ENCODE data around the gene PNP.
"Not testable (repeated sequence)": the region's sequence is repeated elsewhere in the genome, so short reads cannot be mapped to it uniquely, and the experiment has no call there.

PNP gene

GRCh38 chr14:20493634-20494033 lies 24.4 kb downstream of the PNP start:
- no peak for DNase-seq

GRCh38 chr14:20494935-20495766 lies 25.9 kb downstream of the PNP start:
- DNase-seq: no peak

- no peak for DNase-seq
Measured at GRCh38 chr14:20498622-20499021, 29.4 kb downstream of the PNP start.

GRCh38 chr14:20499108-20499507 lies 29.9 kb downstream of the PNP start:
- no peak for DNase-seq

GRCh38 chr14:20499881-20500280 lies 30.7 kb downstream of the PNP start:
- no peak for DNase-seq

GRCh38 chr14:20501346-20501745 lies 32.1 kb downstream of the PNP start:
- no peak for DNase-seq

- DNase-seq: no peak
Measured at GRCh38 chr14:20503898-20504297, 34.7 kb downstream of the PNP start.

GRCh38 chr14:20506276-20506675 lies 37.1 kb downstream of the PNP start:
- not testable (repeated sequence) for DNase-seq

- DNase-seq: not testable (repeated sequence)
Measured at GRCh38 chr14:20506752-20507151, 37.5 kb downstream of the PNP start.

- DNase-seq: not testable (repeated sequence)
Measured at GRCh38 chr14:20507537-20507936, 38.3 kb downstream of the PNP start.

GRCh38 chr14:20508367-20508766 lies 39.2 kb downstream of the PNP start:
- DNase-seq: no peak

GRCh38 chr14:20512177-20512905 lies 43.1 kb downstream of the PNP start:
- no peak for DNase-seq

- DNase-seq: no peak
Measured at GRCh38 chr14:20515846-20516245, 46.6 kb downstream of the PNP start.

GRCh38 chr14:20516921-20517320 lies 47.7 kb downstream of the PNP start:
- DNase-seq: no peak

- no peak for DNase-seq
Measured at GRCh38 chr14:20522332-20522731, 53.1 kb downstream of the PNP start.

GRCh38 chr14:20524027-20524426 lies 54.8 kb downstream of the PNP start:
- no peak for DNase-seq

Data from T-helper 1 cell (primary cell).